Loucy (cell line): Measurements from ENCODE around the gene ARHGEF35.

Experiments
- EZH2phosphoT487 ChIP-seq: fragments of 200-600 bp; IDR thresholded peaks from 2 replicates; pipeline ENCODE4 v1.6.1; 2018; ENCODE audit warnings: antibody characterized with exemption, mild to moderate bottlenecking, moderate library complexity, borderline replicate concordance
- TF ChIP-seq, protein P1 (sequence below): fragments of 200-600 bp; sonication (generic); conservative IDR thresholded peaks from 2 replicates; pipeline ENCODE4 v1.5.1; 2014; ENCODE audit warnings: mild to moderate bottlenecking, antibody characterized with exemption, low read length

DNA sequence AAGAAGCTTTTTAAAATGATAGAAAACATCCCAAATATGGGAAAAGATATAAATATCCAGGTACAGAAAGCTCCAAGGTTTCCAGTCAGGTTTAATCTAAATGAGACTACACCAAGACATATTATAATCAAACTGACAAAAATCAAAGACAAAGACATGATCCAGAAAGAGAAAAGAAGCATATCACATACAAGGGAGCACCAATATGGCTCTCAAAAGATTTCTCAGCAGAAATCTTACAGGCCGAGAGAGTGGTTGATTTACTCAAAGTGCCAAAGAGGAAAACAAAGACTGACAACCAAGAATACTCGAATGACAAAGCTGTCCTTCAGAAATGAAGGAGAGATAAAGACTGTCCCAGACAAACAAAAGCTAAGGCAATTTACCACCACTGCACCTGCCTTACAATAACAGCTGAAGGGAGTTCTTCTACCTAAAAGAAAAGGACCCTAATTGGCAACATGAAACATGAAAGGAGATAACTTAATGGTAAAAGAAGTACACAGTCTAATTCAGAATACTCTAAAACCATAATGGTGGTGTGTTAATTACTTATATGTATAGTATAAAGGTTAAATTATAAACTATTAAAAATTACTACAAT is 47.3 kb downstream of the ARHGEF35 start:
- TF ChIP-seq EZH2phosphoT487: no peak
- TF ChIP-seq, protein P1, sequence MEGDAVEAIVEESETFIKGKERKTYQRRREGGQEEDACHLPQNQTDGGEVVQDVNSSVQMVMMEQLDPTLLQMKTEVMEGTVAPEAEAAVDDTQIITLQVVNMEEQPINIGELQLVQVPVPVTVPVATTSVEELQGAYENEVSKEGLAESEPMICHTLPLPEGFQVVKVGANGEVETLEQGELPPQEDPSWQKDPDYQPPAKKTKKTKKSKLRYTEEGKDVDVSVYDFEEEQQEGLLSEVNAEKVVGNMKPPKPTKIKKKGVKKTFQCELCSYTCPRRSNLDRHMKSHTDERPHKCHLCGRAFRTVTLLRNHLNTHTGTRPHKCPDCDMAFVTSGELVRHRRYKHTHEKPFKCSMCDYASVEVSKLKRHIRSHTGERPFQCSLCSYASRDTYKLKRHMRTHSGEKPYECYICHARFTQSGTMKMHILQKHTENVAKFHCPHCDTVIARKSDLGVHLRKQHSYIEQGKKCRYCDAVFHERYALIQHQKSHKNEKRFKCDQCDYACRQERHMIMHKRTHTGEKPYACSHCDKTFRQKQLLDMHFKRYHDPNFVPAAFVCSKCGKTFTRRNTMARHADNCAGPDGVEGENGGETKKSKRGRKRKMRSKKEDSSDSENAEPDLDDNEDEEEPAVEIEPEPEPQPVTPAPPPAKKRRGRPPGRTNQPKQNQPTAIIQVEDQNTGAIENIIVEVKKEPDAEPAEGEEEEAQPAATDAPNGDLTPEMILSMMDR: no peak
